Hepatocyte (in vitro differentiated cells): ENCODE measurements around the gene TES.

Experiments used
- EZH2 ChIP-seq: fragments of 200-600 bp; sonication (generic); IDR thresholded peaks from 2 replicates; pipeline ENCODE4 v1.6.1; 2016; ENCODE audit warnings: antibody characterized with exemption, mild to moderate bottlenecking, borderline replicate concordance
- TF ChIP-seq, protein P1 (sequence below): fragments of 200-600 bp; sonication (generic); IDR thresholded peaks from 2 replicates; pipeline ENCODE4 v1.5.1; 2016; ENCODE audit warnings: antibody characterized with exemption, mild to moderate bottlenecking; ENCODE audit not compliant: poor library complexity

DNA sequence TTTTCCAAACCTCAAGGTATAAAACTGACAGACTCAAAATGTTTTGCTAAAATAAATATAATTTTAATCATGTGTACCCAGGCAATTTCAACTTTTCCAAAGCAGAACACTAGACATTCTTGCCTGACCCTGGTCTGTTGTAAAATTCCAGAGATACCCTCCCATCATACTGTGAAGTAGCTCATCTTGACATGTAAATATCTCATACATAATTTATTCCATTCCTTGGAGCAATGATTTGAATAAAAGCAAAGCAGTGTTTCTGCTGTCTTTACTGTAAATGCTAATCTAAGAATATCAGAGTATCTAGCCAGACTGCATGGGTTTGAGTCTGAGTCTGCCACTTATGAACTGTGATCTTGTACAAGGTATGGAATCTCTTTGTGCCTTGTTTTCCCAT lies 68.9 kb downstream of the TES start:
- TF ChIP-seq EZH2: no peak
- TF ChIP-seq, protein P1, sequence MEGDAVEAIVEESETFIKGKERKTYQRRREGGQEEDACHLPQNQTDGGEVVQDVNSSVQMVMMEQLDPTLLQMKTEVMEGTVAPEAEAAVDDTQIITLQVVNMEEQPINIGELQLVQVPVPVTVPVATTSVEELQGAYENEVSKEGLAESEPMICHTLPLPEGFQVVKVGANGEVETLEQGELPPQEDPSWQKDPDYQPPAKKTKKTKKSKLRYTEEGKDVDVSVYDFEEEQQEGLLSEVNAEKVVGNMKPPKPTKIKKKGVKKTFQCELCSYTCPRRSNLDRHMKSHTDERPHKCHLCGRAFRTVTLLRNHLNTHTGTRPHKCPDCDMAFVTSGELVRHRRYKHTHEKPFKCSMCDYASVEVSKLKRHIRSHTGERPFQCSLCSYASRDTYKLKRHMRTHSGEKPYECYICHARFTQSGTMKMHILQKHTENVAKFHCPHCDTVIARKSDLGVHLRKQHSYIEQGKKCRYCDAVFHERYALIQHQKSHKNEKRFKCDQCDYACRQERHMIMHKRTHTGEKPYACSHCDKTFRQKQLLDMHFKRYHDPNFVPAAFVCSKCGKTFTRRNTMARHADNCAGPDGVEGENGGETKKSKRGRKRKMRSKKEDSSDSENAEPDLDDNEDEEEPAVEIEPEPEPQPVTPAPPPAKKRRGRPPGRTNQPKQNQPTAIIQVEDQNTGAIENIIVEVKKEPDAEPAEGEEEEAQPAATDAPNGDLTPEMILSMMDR: no peak
